Osteoblast (primary cell): Measurements from ENCODE around the gene CACNG8. TPM values are rescaled to one million over a fixed set of nuclear protein-coding genes. Genes with fewer than 3 reads are reported as not detected.
"Not testable (repeated sequence)": the region's sequence is repeated elsewhere in the genome, so short reads cannot be mapped to it uniquely, and the experiment has no call there.

Source experiments
- DNase-seq: peaks from one replicate; pipeline ENCODE4 v3.0.0; 2011; ENCODE audit warnings: low spot score, mixed read lengths; ENCODE audit not compliant: insufficient read length; ENCODE audit errors: missing footprints
- H2AFZ ChIP-seq: 2 replicates; pipeline ENCODE4 v1.6.0; 2011; ENCODE audit warnings: mild to moderate bottlenecking, low read length
- H3K27ac ChIP-seq: 2 replicates; pipeline ENCODE4 v1.5.1; 2011; ENCODE audit warnings: mild to moderate bottlenecking, low read depth, low read length, moderate library complexity
- H3K27me3 ChIP-seq: 2 replicates; pipeline ENCODE4 v1.6.0; 2012; ENCODE audit warnings: mild to moderate bottlenecking, control low read depth, inconsistent platforms, low read length, moderate library complexity; ENCODE audit not compliant: insufficient read depth
- H3K36me3 ChIP-seq: 2 replicates; pipeline ENCODE4 v1.5.1; 2011; ENCODE audit warnings: mild to moderate bottlenecking, low read length, control low read depth, moderate library complexity; ENCODE audit not compliant: insufficient read depth
- H3K4me1 ChIP-seq: 2 replicates; pipeline ENCODE4 v1.5.1; 2011; ENCODE audit warnings: mild to moderate bottlenecking, low read length, control low read depth, moderate library complexity; ENCODE audit not compliant: insufficient read depth
- H3K4me2 ChIP-seq: 2 replicates; pipeline ENCODE4 v1.6.0; 2011; ENCODE audit warnings: mild to moderate bottlenecking, low read length; ENCODE audit not compliant: insufficient read depth
- H3K4me3 ChIP-seq: fragments of 200-600 bp; sonication (generic); 3 replicates; pipeline ENCODE4 v1.5.1; 2012; ENCODE audit warnings: mild to moderate bottlenecking, low read length, inconsistent platforms; ENCODE audit not compliant: insufficient read depth
- H3K79me2 ChIP-seq: 2 replicates; pipeline ENCODE4 v1.6.0; 2012; ENCODE audit warnings: mild to moderate bottlenecking, low read length, control low read depth, inconsistent platforms; ENCODE audit not compliant: insufficient read depth
- H3K9me3 ChIP-seq: 2 replicates; pipeline ENCODE4 v1.5.1; 2011; ENCODE audit warnings: low read depth, low read length, control low read depth
- H4K20me1 ChIP-seq: 2 replicates; pipeline ENCODE4 v1.6.0; 2012; ENCODE audit warnings: mild to moderate bottlenecking, low read length, control low read depth; ENCODE audit not compliant: insufficient read depth
- CTCF ChIP-seq: IDR thresholded peaks from 2 replicates; pipeline ENCODE4 v1.5.1; 2011; ENCODE audit warnings: mild to moderate bottlenecking, low read depth, low read length, moderate library complexity; ENCODE audit errors: extremely low read depth
- total RNA-seq: library from RNA; depleted of rRNA; stranded (reverse); fragments of >200 nt; gene quantifications from 2 replicates; pipeline ENCODE4 v1.2.3, GENCODE V29; 2012

The CACNG8 gene
- total RNA-seq, 1 donor: not detected

- no peaks in the 10 kb centered on the region for H3K4me1 ChIP-seq
- no peak overlapping the region for H3K4me3 ChIP-seq
- no peaks in the 10 kb centered on the region for H3K36me3 ChIP-seq
- no peaks in the 10 kb centered on the region for H3K9me3 ChIP-seq
- H2AFZ ChIP-seq: no peak overlapping the region
- H3K4me2 ChIP-seq: no peak overlapping the region
- no peaks in the 10 kb centered on the region for H3K79me2 ChIP-seq
- DNase-seq: no peak
- H3K27ac ChIP-seq: no peak overlapping the region
- no peaks in the 10 kb centered on the region for H4K20me1 ChIP-seq
- peaks cover 22% of the 10 kb centered on the region for H3K27me3 ChIP-seq
- no peak for TF ChIP-seq CTCF
These were observed 17.8 kb upstream of the CACNG8 start for GRCh38 chr19:53944933-53945332.

GRCh38 chr19:53945441-53945840 lies 17.3 kb upstream of the CACNG8 start:
- Histone ChIP-seq H3K9me3 (no peaks in the 10 kb centered on the region), H3K4me3 (no peak overlapping the region), H3K4me1 (no peaks in the 10 kb centered on the region), H3K27me3 (peaks cover 22% of the 10 kb centered on the region), H3K4me2 (no peak overlapping the region), H3K27ac (no peak overlapping the region), H2AFZ (no peak overlapping the region), H4K20me1 (no peaks in the 10 kb centered on the region), H3K79me2 (no peaks in the 10 kb centered on the region), H3K36me3 (no peaks in the 10 kb centered on the region)
- no peak for DNase-seq
- TF ChIP-seq CTCF: no peak

GRCh38 chr19:53945998-53946397 lies 16.7 kb upstream of the CACNG8 start:
- Histone ChIP-seq H2AFZ (no peak overlapping the region), H3K4me2 (no peak overlapping the region), H3K79me2 (no peaks in the 10 kb centered on the region), H3K36me3 (no peaks in the 10 kb centered on the region), H3K9me3 (no peaks in the 10 kb centered on the region), H3K27ac (no peak overlapping the region), H3K4me1 (no peaks in the 10 kb centered on the region), H3K4me3 (no peak overlapping the region), H4K20me1 (no peaks in the 10 kb centered on the region), H3K27me3 (peaks cover 22% of the 10 kb centered on the region)
- no peak for TF ChIP-seq CTCF
- no peak for DNase-seq

GRCh38 chr19:53947624-53948023 lies 15.1 kb upstream of the CACNG8 start:
- Histone ChIP-seq H3K27ac (no peak overlapping the region), H3K79me2 (no peaks in the 10 kb centered on the region), H2AFZ (no peak overlapping the region), H4K20me1 (no peaks in the 10 kb centered on the region), H3K4me3 (no peak overlapping the region), H3K4me1 (no peaks in the 10 kb centered on the region), H3K36me3 (no peaks in the 10 kb centered on the region), H3K27me3 (peaks cover 11% of the 10 kb centered on the region), H3K9me3 (no peaks in the 10 kb centered on the region), H3K4me2 (no peak overlapping the region)
- DNase-seq: no peak
- no peak for TF ChIP-seq CTCF

- not testable (repeated sequence) for H3K4me2 ChIP-seq, H3K9me3 ChIP-seq, H3K36me3 ChIP-seq, H3K4me3 ChIP-seq, H3K4me1 ChIP-seq, DNase-seq, H3K27me3 ChIP-seq, H3K79me2 ChIP-seq, H4K20me1 ChIP-seq, H2AFZ ChIP-seq, H3K27ac ChIP-seq
These were observed 14.1 kb upstream of the CACNG8 start for GRCh38 chr19:53948611-53949010.
